ENCODE measurements around the gene LTBP4.
A peak's percentile ranks its signal among the peaks of the same experiment; 100 is the strongest.
"Not testable (repeated sequence)": the region's sequence is repeated elsewhere in the genome, so short reads cannot be mapped to it uniquely, and the experiment has no call there.

The LTBP4 gene

GRCh38 chr19:40585241-40585981, 15.8 kb upstream of the LTBP4 start:
- Mint-ChIP-seq H3K9me3 (no peaks in the 10 kb centered on the region), H3K36me3 (ENCODE audit: low read depth) (peaks cover 47% of the 10 kb centered on the region), H3K27ac (peak overlapping the region; percentile 78), H3K27me3 (ENCODE audit: low read depth) (no peaks in the 10 kb centered on the region), H3K4me3 (peak overlapping the region; percentile 32), H3K4me1 (ENCODE audit: low read depth) (peaks cover 17% of the 10 kb centered on the region)
- DNase-seq (ENCODE audit: low spot score): no peak

- Mint-ChIP-seq H3K4me3 (peak overlapping the region; percentile 32), H3K4me1 (ENCODE audit: low read depth) (peaks cover 17% of the 10 kb centered on the region), H3K27me3 (ENCODE audit: low read depth) (no peaks in the 10 kb centered on the region), H3K27ac (peak overlapping the region; percentile 78), H3K9me3 (no peaks in the 10 kb centered on the region), H3K36me3 (ENCODE audit: low read depth) (peaks cover 43% of the 10 kb centered on the region)
- DNase-seq (ENCODE audit: low spot score): no peak
Observed at GRCh38 chr19:40585982-40586422, 15.2 kb upstream of the LTBP4 start.

- peaks cover 17% of the 10 kb centered on the region for H3K4me1 Mint-ChIP-seq (ENCODE audit: low read depth)
- H3K4me3 Mint-ChIP-seq: no peak overlapping the region
- H3K9me3 Mint-ChIP-seq: no peaks in the 10 kb centered on the region
- H3K27ac Mint-ChIP-seq: peak overlapping the region; percentile 44
- H3K36me3 Mint-ChIP-seq (ENCODE audit: low read depth): peaks cover 44% of the 10 kb centered on the region
- no peak for DNase-seq (ENCODE audit: low spot score)
- H3K27me3 Mint-ChIP-seq (ENCODE audit: low read depth): no peaks in the 10 kb centered on the region
Observed at GRCh38 chr19:40586611-40587010, 14.6 kb upstream of the LTBP4 start.

GRCh38 chr19:40588110-40588854, 12.9 kb upstream of the LTBP4 start:
- no peaks in the 10 kb centered on the region for H3K9me3 Mint-ChIP-seq
- H3K4me1 Mint-ChIP-seq (ENCODE audit: low read depth): peaks cover 17% of the 10 kb centered on the region
- H3K4me3 Mint-ChIP-seq: no peak overlapping the region
- no peaks in the 10 kb centered on the region for H3K27me3 Mint-ChIP-seq (ENCODE audit: low read depth)
- H3K36me3 Mint-ChIP-seq (ENCODE audit: low read depth): peaks cover 41% of the 10 kb centered on the region
- no peak for DNase-seq (ENCODE audit: low spot score)
- no peak overlapping the region for H3K27ac Mint-ChIP-seq

GRCh38 chr19:40588926-40589569, 12.1 kb upstream of the LTBP4 start:
- Mint-ChIP-seq H3K9me3 (no peaks in the 10 kb centered on the region), H3K4me3 (no peak overlapping the region), H3K36me3 (ENCODE audit: low read depth) (peaks cover 41% of the 10 kb centered on the region), H3K27ac (no peak overlapping the region), H3K27me3 (ENCODE audit: low read depth) (no peaks in the 10 kb centered on the region), H3K4me1 (ENCODE audit: low read depth) (peaks cover 15% of the 10 kb centered on the region)
- DNase-seq (ENCODE audit: low spot score): no peak

GRCh38 chr19:40589591-40590429, 11.4 kb upstream of the LTBP4 start:
- DNase-seq (ENCODE audit: low spot score): no peak
- no peaks in the 10 kb centered on the region for H3K9me3 Mint-ChIP-seq
- H3K4me3 Mint-ChIP-seq: no peak overlapping the region
- peaks cover 4% of the 10 kb centered on the region for H3K27me3 Mint-ChIP-seq (ENCODE audit: low read depth)
- H3K4me1 Mint-ChIP-seq (ENCODE audit: low read depth): peaks cover 19% of the 10 kb centered on the region
- H3K27ac Mint-ChIP-seq: no peak overlapping the region
- peaks cover 35% of the 10 kb centered on the region for H3K36me3 Mint-ChIP-seq (ENCODE audit: low read depth)

GRCh38 chr19:40590464-40591265, 10.5 kb upstream of the LTBP4 start:
- Mint-ChIP-seq H3K27me3 (ENCODE audit: low read depth) (peaks cover 4% of the 10 kb centered on the region), H3K4me1 (ENCODE audit: low read depth) (peaks cover 22% of the 10 kb centered on the region), H3K36me3 (ENCODE audit: low read depth) (peaks cover 31% of the 10 kb centered on the region), H3K9me3 (no peaks in the 10 kb centered on the region), H3K4me3 (no peak overlapping the region), H3K27ac (no peak overlapping the region)
- DNase-seq (ENCODE audit: low spot score): no peak

GRCh38 chr19:40591724-40592123, 9.4 kb upstream of the LTBP4 start:
- not testable (repeated sequence) for H3K27ac Mint-ChIP-seq; H3K4me3 Mint-ChIP-seq; H3K27me3 Mint-ChIP-seq (ENCODE audit: low read depth); DNase-seq (ENCODE audit: low spot score); H3K9me3 Mint-ChIP-seq
- Mint-ChIP-seq H3K4me1 (ENCODE audit: low read depth) (peaks cover 13% of the 10 kb centered on the region), H3K36me3 (ENCODE audit: low read depth) (peaks cover 22% of the 10 kb centered on the region)

GRCh38 chr19:40592170-40592569, 9.0 kb upstream of the LTBP4 start:
- H3K27ac Mint-ChIP-seq: no peak overlapping the region
- no peak for DNase-seq (ENCODE audit: low spot score)

GRCh38 chr19:40594255-40594654, 6.9 kb upstream of the LTBP4 start:
- no peak for DNase-seq (ENCODE audit: low spot score)
- H3K4me1 Mint-ChIP-seq (ENCODE audit: low read depth): peaks cover 28% of the 10 kb centered on the region
- peaks cover 25% of the 10 kb centered on the region for H3K27me3 Mint-ChIP-seq (ENCODE audit: low read depth)
- peaks cover 10% of the 10 kb centered on the region for H3K36me3 Mint-ChIP-seq (ENCODE audit: low read depth)
- no peaks in the 10 kb centered on the region for H3K9me3 Mint-ChIP-seq
- no peak overlapping the region for H3K4me3 Mint-ChIP-seq
- H3K27ac Mint-ChIP-seq: peak overlapping the region; percentile 31

More at GRCh38 chr19:40592170-40592569, 9.0 kb upstream of the LTBP4 start:
- Mint-ChIP-seq H3K4me3 (no peak overlapping the region), H3K4me1 (ENCODE audit: low read depth) (peaks cover 13% of the 10 kb centered on the region), H3K9me3 (no peaks in the 10 kb centered on the region), H3K36me3 (ENCODE audit: low read depth) (peaks cover 18% of the 10 kb centered on the region), H3K27me3 (ENCODE audit: low read depth) (peaks cover 9% of the 10 kb centered on the region)

- H3K27me3 Mint-ChIP-seq (ENCODE audit: low read depth): peaks cover 30% of the 10 kb centered on the region
- no peak for DNase-seq (ENCODE audit: low spot score)
- peak overlapping the region; percentile 31 for H3K27ac Mint-ChIP-seq
- H3K4me1 Mint-ChIP-seq (ENCODE audit: low read depth): peaks cover 30% of the 10 kb centered on the region
- no peaks in the 10 kb centered on the region for H3K9me3 Mint-ChIP-seq
- peak overlapping the region; percentile 7 for H3K4me3 Mint-ChIP-seq
- H3K36me3 Mint-ChIP-seq (ENCODE audit: low read depth): peaks cover 10% of the 10 kb centered on the region
Observed at GRCh38 chr19:40594657-40595091, 6.5 kb upstream of the LTBP4 start.

GRCh38 chr19:40596608-40597328, 4.4 kb upstream of the LTBP4 start:
- peak; percentile 52 for DNase-seq (ENCODE audit: low spot score)
- Mint-ChIP-seq H3K27me3 (ENCODE audit: low read depth) (peaks cover 41% of the 10 kb centered on the region), H3K9me3 (no peaks in the 10 kb centered on the region), H3K27ac (no peak overlapping the region), H3K4me3 (no peak overlapping the region), H3K36me3 (ENCODE audit: low read depth) (peaks cover 3% of the 10 kb centered on the region), H3K4me1 (ENCODE audit: low read depth) (peaks cover 40% of the 10 kb centered on the region)

Data from T-helper 2 cell treated with Interferon-gamma antibody and Interleukin-4, amounts not matched to agents 5 μg/mL and 100 μg/mL, for 36 hours (primary cell).